IPS DF 4.7 (cell line): ENCODE results near the gene METRNL.
"Not testable (repeated sequence)": the region's sequence is repeated elsewhere in the genome, so short reads cannot be mapped to it uniquely, and the experiment has no call there.

ENCODE experiments used
- DNase-seq: peaks from one replicate; pipeline ENCODE4 v3.0.0-alpha.2; 2013; ENCODE audit warnings: low spot score; ENCODE audit errors: extremely low read depth

The METRNL gene

GRCh38 chr17:83079352-83079747 lies at the start of gene METRNL:
METRNL (plus strand) TSS chr17:83079609; CDS start chr17:83079816, 207 bp downstream.
- no peak for DNase-seq

DNA sequence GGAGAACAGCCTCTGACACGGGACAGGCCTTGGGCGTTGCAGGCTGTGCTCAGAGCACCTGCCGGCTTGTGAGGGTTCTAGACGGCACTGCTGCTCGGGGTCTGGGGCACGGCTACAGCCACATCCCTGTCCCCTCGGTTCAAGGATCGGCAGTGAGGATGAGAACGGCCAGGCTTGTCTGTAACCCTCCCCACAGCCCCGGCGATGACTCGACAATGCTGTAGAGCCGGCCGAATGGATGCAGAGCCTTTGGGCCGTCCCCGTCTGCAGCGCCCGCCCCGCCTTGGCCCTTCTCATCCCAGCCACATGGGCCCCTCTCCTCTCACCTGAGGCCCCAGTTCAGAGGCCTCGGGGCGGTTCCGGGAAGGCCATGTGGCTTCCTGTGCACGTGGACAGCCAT lies 49.0 kb upstream of the METRNL start:
- DNase-seq = no peak

GRCh38 chr17:83031321-83031945 lies 48.0 kb upstream of the METRNL start:
- DNase-seq = no peak

GRCh38 chr17:83031946-83032451 lies 47.4 kb upstream of the METRNL start:
- not testable (repeated sequence) for DNase-seq

DNA sequence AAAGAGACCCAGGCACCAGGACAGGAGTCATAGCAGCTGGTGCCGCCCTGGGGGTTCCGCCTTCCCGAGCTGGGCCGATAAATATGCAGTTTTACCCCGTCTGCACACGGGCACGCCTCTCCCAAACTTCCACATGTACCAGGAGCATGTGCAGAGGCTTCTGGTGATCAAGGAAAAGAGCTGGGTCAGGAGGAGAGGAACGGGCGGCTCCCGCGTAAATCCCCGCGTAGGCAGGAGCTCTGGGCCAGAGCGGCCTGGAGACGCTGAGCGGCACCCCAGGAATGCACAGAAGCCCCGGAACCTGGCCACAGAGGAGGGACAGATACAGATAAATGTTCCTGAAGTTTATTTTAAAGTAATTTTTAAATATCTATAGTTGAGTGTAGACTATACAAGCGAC lies 46.6 kb upstream of the METRNL start:
- DNase-seq = no peak

DNA sequence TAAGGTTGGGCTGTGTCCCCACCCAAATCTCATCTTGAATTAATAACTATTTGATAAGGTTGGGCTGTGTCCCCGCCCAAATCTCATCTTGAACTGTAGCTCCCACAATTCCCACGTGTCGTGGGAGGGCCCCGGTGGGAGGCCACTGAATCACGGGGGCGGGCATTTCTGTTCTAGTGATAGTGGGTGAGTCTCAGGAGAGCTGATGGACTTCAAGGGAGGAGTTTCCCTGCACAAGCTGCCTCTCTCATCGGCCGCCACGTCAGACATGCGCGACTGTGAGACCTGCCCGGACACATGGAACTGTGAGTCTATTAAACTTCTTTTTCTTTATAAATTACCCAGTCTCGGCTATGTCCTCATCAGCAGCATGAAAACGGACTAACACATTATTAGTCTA lies 44.9 kb upstream of the METRNL start:
- no peak for DNase-seq

DNA sequence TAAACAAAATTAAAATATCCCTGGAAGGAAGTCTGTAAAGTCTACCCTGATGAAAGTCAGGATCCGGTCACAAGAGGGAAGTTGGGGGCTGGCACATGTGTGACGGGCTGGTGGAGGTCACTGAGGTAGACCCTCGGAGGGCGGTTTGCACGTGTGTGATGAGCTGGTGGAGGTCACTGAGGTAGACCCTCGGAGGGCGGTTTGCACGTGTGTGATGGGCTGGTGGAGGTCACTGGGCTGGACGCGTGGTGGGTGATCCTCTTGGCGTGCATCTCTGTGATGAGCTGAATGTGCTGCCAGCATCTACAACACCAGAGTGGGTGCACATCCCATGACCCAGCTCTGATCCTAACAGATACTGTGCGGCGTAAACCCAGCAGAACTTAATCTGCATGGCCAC lies 43.7 kb upstream of the METRNL start:
- DNase-seq = no peak

- DNase-seq = no peak
Measured at GRCh38 chr17:83036193-83036592, 43.2 kb upstream of the METRNL start.

GRCh38 chr17:83036666-83037065 lies 42.7 kb upstream of the METRNL start:
- DNase-seq = no peak

DNA sequence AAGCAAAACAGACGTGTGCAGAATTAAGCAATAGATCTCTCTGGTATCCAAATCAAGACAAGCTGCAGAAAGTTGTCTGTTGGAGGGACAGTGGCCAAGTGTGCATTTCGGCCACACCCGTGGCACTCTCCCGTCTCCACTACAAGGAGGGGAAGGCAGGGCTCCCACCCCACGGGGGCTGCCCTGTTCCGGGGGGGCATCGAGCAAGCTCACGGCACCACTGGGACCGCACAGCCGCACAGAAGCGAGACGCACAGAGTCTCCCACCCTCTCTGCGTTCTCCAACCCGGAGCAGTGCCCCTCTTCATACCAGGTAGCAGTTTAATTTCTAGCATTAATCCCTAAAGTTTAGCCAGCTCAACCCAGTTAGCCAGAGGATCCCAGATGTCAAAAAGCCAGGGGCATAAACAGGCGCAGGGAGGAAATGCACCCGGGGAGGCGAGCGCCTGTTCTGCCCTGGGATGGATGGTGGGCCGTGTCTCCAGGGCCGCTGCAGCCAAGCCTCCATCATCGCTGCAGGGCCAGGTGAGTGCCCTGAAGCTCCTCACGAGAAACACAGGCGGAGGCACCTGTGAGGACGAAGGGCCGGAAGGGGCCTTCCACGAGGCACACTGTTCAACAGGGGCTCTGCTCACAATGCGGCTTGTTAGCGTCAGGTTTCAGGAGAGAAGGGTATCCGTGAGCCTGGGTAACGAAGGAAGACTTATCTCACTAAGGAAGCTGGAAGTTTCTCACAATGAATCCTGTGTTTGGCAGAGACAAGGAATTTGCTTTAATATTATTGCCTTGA lies 42.1 kb upstream of the METRNL start:
- no peak for DNase-seq

DNA sequence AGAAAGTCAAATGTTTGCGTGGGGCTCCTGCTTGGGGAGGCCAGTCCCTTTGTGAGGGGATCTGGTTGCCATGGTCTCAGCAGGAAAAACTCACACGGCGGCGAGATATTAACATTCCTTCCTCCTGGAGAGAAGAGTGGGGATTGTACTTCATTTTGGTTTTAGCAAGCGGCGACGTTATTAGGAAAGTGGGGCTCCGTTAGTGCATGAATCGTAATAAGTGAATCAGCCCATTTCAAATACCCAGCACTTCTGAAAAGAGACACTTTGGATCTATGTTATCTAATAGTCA lies 41.6 kb upstream of the METRNL start:
- DNase-seq = no peak

- not testable (repeated sequence) for DNase-seq
Measured at GRCh38 chr17:83038983-83039382, 40.4 kb upstream of the METRNL start.

DNA sequence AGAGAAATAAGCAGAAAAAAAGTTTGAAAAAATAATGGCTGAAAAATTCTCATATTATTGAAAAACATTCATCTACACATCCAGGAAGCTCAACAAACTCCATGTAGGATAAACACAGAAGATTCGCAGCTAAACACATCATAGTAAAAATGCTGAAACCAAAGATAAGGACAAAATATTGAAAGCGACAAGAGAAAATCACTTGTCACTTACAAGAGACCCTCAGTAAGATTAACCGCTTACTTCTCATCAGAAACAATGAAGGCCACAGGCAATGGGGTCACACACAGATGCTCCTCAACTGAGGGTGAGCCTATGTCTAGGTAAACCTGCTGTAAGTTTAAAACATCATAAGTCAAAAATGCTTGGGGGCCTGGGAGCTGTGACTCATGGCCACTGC lies 38.1 kb upstream of the METRNL start:
- DNase-seq = no peak

DNA sequence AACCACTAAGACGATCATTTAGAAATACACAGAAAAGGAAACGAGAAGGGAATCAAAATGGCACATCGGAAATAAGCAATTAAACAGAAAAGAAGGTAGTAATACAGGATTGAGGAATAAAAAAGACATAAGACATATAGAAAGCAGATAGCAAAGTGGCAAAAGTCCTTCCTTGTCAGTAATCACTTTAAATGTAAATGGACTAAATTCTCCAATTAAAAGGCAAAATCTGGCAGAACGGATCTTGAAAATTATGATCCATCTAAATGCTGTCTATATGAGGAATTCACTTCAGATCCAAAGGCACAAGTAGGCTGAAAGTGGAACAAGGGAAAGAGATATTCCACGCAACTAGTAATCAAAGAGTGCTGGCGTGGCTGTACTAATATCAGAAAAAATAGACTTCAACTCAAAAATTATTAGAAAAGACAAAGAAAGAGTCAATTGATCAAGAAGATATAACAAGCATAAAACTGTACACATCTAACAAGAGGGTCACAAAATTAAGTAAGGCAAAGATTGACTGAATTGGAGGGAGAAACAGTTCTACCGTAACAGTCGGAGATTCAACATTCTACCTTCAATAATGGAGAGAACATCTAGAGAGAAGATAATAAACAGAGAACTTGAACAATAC lies 36.8 kb upstream of the METRNL start:
- DNase-seq = no peak

GRCh38 chr17:83044479-83044878 lies 34.9 kb upstream of the METRNL start:
- not testable (repeated sequence) for DNase-seq

DNA sequence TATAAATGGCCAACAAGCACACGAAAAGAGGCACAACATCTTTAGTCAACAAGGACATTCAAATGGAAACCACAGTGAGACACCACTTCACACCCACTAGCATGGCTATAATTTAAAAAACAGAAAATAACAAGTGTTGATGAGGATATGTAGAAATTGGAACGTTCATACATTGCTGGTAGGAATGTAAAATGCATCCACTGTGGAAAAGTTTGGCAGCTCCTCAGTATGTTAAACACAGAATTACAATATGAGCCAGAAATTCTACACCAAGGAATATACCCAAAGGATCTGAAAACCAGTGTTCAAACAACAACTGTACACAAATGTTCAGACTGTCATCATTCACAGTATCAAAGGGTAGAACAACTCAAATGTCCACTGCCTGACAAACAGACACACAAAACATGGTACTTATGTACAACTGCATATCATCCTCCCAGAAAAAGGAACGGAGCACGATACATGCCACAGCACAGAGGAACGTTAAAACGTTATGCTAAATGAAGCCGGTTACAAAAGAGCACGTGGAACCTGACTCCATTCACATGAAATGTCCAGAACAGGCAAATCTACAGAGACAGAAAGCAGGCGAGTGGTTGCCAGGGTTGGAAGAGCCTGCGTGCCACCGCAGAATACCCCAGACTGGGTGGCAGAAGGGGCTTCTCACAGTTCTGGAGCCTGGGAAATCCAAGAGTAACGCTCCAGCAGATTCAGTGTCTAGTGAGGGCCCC lies 32.8 kb upstream of the METRNL start:
- DNase-seq = no peak

- no peak for DNase-seq
Measured at GRCh38 chr17:83047182-83047478, 32.3 kb upstream of the METRNL start.

DNA sequence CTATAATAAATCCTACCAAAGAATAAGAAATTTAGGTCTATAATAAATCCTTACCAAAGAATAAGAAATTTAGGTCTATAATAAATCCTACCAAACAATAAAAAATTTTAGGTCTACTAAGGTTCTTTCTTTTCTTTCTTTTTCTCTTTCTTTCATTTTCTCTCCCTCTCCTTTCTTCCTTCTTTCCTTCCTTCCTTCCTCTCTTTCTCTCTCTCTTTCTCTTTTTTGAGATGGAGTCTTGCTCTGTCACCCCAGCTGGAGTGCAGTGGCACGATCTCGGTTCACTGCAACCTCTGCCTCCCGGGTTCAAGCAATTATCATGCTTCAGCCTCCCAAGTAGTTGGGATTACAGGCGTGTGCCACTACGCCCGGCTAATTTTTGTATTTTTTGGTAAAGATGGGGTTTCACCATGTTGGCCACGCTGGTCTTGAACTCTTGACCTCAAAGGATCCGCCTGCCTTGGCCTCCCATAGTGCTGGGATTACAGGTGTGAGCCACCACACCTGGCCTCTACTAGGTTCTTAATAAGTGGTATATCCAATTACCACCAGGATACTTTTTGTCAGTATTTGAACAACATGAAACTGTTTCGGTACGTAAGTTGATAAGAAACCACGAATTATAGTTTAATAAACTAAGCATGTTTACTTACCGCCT lies 31.5 kb upstream of the METRNL start:
- not testable (repeated sequence) for DNase-seq

DNA sequence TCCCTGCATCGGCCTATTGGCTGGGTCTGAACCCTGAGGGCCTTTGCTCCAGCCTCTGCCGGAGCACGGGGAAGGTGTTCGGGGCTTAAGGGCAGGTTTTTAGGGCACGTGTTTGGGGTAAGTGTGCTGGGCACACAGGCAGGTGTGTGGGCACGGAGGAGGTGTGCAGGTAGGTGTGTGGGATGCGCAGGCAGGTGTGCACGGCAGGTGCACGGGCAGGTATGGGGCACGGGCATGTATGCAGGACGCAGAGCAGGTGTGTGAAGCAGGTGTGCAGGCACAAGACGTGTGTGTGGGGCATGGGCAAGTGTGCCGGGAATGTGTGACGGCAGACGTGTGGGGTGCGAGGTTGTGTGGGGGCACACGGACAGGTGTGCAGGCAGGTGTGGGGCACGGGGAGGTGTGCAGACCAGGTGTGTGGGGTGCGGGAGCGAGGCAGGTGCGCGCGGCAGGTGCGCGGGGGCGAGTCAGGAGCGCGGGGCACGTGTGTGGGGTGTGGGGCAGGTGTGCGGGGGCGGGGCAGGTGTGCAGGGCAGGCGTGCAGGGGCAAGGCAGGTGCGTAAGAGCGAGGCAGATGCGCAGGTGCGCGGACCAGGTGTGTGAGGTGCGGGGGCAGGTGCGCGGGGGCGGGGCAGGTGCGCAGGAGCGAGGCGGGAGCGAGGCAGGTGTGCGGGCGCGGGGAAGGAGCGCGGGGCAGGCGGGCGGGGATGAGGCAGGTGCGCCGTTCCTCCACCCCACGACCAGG lies 28.6 kb upstream of the METRNL start:
- no peak for DNase-seq

DNA sequence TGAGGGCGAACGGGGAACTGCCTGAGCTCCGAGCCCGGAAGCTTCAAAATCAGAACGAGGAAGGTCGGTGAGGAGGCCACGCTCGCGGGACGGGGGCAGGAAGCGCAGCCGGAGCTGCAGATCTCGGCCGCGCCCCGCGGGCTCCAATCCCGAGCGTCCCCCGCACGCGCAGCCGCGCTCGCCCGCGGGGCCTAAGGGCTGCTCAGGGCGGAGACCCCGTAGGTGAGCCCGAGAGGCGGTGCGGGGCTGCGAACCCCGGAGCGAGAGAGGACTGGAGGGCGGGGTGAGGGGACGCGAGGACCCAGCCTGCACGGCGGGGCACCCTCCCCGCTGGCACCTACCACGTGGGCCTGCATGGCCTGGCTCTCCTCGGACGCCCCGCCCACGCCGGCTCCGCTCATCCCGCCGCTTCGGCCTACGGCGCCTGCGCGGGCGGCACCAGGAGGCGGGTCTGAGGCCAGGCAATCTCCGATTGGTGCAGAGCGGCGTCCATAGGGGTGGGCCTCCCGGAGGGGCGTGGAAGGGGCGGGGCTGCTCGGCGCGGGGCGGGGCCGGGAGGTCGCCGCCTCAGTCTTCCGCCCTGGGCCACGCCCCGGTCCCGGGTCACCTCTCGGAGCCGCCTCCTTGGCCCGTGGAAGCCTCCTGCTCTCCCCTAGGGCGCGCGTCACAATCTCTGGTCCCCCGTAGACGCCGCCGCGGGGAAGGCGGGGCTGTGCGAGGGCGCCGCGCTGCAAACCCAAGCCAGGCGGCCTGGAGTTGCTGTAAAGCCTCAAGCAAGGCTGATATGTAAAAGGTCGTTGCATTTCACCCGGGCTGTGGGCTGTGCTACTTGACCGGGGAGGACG lies 27.8 kb upstream of the METRNL start:
- DNase-seq = peak; percentile 51
